OCI-LY3 (cell line): ENCODE data around the gene CISH.
A peak's percentile ranks its signal among the peaks of the same experiment; 100 is the strongest.

ENCODE experiments used
- H2AFZ ChIP-seq: fragments of 200-600, 300-600 bp; shearing (Covaris generic); 2 replicates; pipeline ENCODE4 v1.6.0; 2014; ENCODE audit warnings: antibody characterized with exemption, low read depth, low read length
- H3K27ac ChIP-seq: fragments of 200-600, 300-600 bp; sonication (generic); 2 replicates; pipeline ENCODE4 v1.5.1; 2014; ENCODE audit warnings: mild to moderate bottlenecking, low read length, moderate library complexity, mixed read lengths
- H3K27me3 ChIP-seq: fragments of 200-600, 300-600 bp; sonication (generic); 2 replicates; pipeline ENCODE4 v1.6.1; 2014; ENCODE audit warnings: low read depth, low read length, mixed read lengths
- H3K36me3 ChIP-seq: fragments of 200-600, 300-600 bp; sonication (generic); replicated peaks from 2 replicates; pipeline ENCODE3; 2014; ENCODE audit warnings: low read depth, low read length, mixed read lengths
- H3K4me1 ChIP-seq: fragments of 300-600, 200-600 bp; sonication (generic); 2 replicates; pipeline ENCODE4 v1.6.1; 2014; ENCODE audit warnings: low read length, mixed read lengths
- H3K4me2 ChIP-seq: fragments of 200-600, 300-600 bp; sonication (generic); 2 replicates; pipeline ENCODE4 v1.6.1; 2014; ENCODE audit warnings: low read length, mixed read lengths
- H3K4me3 ChIP-seq: fragments of 300-600, 200-600 bp; sonication (generic); 2 replicates; pipeline ENCODE4 v1.5.1; 2014; ENCODE audit warnings: antibody characterized with exemption, mild to moderate bottlenecking, low read length, moderate library complexity
- H3K79me2 ChIP-seq: fragments of 300-600, 200-600 bp; shearing (Covaris generic); 2 replicates; pipeline ENCODE4 v1.6.1; 2014; ENCODE audit warnings: mild to moderate bottlenecking, low read length, mixed read lengths
- H3K9ac ChIP-seq: fragments of 300-600, 200-600 bp; shearing (Covaris generic); 2 replicates; pipeline ENCODE4 v1.6.0; 2014; ENCODE audit warnings: mild to moderate bottlenecking, low read length, moderate library complexity
- H3K9me3 ChIP-seq: fragments of 200-600, 300-600 bp; shearing (Covaris generic); 2 replicates; pipeline ENCODE4 v1.6.1; 2014; ENCODE audit warnings: low read length, mixed read lengths; ENCODE audit not compliant: insufficient read depth
- H4K20me1 ChIP-seq: fragments of 200-600, 300-600 bp; sonication (generic); 2 replicates; pipeline ENCODE4 v1.6.1; 2016; ENCODE audit warnings: low read length, mixed read lengths; ENCODE audit not compliant: insufficient read depth
- CTCF ChIP-seq: fragments of 200-600, 300-600 bp; sonication (generic); IDR thresholded peaks from 2 replicates; pipeline ENCODE4 v1.5.1; 2014; ENCODE audit warnings: antibody characterized with exemption, low read length, low read depth
- EZH2phosphoT487 ChIP-seq: fragments of 200-600 bp; shearing (Covaris generic); IDR thresholded peaks from 2 replicates; pipeline ENCODE4 v1.6.1; 2018; ENCODE audit warnings: antibody characterized with exemption, mixed run types, low read depth

CISH gene

GRCh38 chr3:50587373-50587772 is 24.2 kb downstream of the CISH start:
- no peaks in the 10 kb centered on the region for H3K79me2 ChIP-seq
- no peak overlapping the region for H3K9ac ChIP-seq
- no peak overlapping the region for H3K4me2 ChIP-seq
- peaks cover 44% of the 10 kb centered on the region for H3K4me1 ChIP-seq
- no peak overlapping the region for H3K4me3 ChIP-seq
- no peaks in the 10 kb centered on the region for H3K36me3 ChIP-seq
- H3K27ac ChIP-seq, result 0 out of 2 replicates have a peak overlapping the region, but pooled peaks have one; percentile 43
- no peaks in the 10 kb centered on the region for H3K27me3 ChIP-seq
- H3K9me3 ChIP-seq, result no peaks in the 10 kb centered on the region
- TF ChIP-seq CTCF (no peak), EZH2phosphoT487 (no peak)
- no peak overlapping the region for H2AFZ ChIP-seq
- no peaks in the 10 kb centered on the region for H4K20me1 ChIP-seq

GRCh38 chr3:50586763-50587070 is 24.9 kb downstream of the CISH start:
- H3K4me1 ChIP-seq, result peaks cover 40% of the 10 kb centered on the region
- no peak overlapping the region for H3K9ac ChIP-seq
- no peaks in the 10 kb centered on the region for H4K20me1 ChIP-seq
- H3K4me3 ChIP-seq, result no peak overlapping the region
- H2AFZ ChIP-seq, result no peak overlapping the region
- no peaks in the 10 kb centered on the region for H3K9me3 ChIP-seq
- H3K27ac ChIP-seq, result no peak overlapping the region
- no peak overlapping the region for H3K4me2 ChIP-seq
- H3K27me3 ChIP-seq, result no peaks in the 10 kb centered on the region
- no peak for TF ChIP-seq EZH2phosphoT487
- no peak for TF ChIP-seq CTCF
- H3K36me3 ChIP-seq, result no peaks in the 10 kb centered on the region
- H3K79me2 ChIP-seq, result no peaks in the 10 kb centered on the region

- H3K4me2 ChIP-seq, result no peak overlapping the region
Measured at GRCh38 chr3:50585919-50586762, 25.4 kb downstream of the CISH start.

GRCh38 chr3:50584391-50584790 is 27.2 kb downstream of the CISH start:
- H2AFZ ChIP-seq, result no peak overlapping the region
- H3K9ac ChIP-seq, result no peak overlapping the region
- no peaks in the 10 kb centered on the region for H3K9me3 ChIP-seq
- H3K4me2 ChIP-seq, result no peak overlapping the region
- TF ChIP-seq EZH2phosphoT487, result no peak
- no peak for TF ChIP-seq CTCF
- no peaks in the 10 kb centered on the region for H3K79me2 ChIP-seq
- no peak overlapping the region for H3K4me3 ChIP-seq
- H3K36me3 ChIP-seq, result peaks cover 4% of the 10 kb centered on the region
- no peaks in the 10 kb centered on the region for H4K20me1 ChIP-seq
- H3K27ac ChIP-seq, result no peak overlapping the region
- H3K4me1 ChIP-seq, result peaks cover 18% of the 10 kb centered on the region
- no peaks in the 10 kb centered on the region for H3K27me3 ChIP-seq

More at GRCh38 chr3:50585919-50586762, 25.4 kb downstream of the CISH start:
- no peaks in the 10 kb centered on the region for H3K79me2 ChIP-seq
- no peaks in the 10 kb centered on the region for H3K9me3 ChIP-seq
- H3K4me1 ChIP-seq, result peaks cover 34% of the 10 kb centered on the region
- no peak overlapping the region for H3K9ac ChIP-seq
- no peaks in the 10 kb centered on the region for H3K27me3 ChIP-seq
- H3K36me3 ChIP-seq, result no peaks in the 10 kb centered on the region
- TF ChIP-seq EZH2phosphoT487, result no peak
- TF ChIP-seq CTCF, result no peak
- no peak overlapping the region for H3K4me3 ChIP-seq
- no peaks in the 10 kb centered on the region for H4K20me1 ChIP-seq
- H3K27ac ChIP-seq, result no peak overlapping the region
- no peak overlapping the region for H2AFZ ChIP-seq
